HS-27A (cell line): ENCODE measurements around the gene SPAG16.
A peak's percentile ranks its signal among the peaks of the same experiment; 100 is the strongest.
"Not testable (repeated sequence)": the region's sequence is repeated elsewhere in the genome, so short reads cannot be mapped to it uniquely, and the experiment has no call there.

Experiments
- DNase-seq: peaks from one replicate; pipeline ENCODE4 v3.0.0-alpha.2; 2012; ENCODE audit warnings: low read depth, missing footprints

SPAG16 gene

DNA sequence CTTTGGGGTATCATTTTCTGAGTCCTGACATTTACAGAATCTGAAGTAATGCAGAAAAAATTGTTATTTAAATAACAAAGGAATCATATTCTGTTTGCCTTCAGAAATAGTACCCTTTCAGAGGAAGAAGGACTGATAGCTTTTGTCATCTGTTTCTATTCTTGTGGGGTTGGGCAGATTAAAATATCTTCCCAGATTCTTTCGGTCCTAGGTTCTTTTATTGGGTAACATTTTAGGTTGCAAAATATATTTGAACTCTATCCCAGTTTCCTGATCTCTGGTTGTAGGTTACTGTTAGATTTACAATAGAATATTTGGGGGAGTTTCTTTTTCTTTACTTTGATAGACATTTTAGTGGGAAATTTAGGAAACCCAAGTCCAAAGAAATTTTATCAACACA is 550.5 kb downstream of the SPAG16 start:
- no peak for DNase-seq

DNA sequence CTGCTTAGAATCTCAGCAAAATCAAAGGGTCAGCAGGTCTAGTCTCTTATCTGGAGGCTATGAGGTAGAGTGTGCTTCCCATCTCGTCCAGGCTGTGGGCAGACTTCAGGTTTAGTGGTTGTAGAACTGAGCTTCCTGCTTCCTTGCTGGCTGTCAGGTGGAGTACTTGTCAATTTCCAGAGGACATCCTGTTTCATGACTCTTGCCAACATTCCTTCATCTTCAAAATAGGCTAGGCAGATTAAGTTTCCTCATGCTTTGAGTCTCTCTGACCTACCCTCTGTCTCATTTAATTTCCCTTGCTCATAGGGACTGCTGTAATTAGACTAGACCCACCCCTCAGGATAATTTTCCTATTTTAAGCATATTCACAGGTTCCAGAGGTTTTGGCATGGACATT is 562.6 kb downstream of the SPAG16 start:
- no peak for DNase-seq

- DNase-seq, result no peak
Measured at GRCh38 chr2:213847316-213847715, 563.1 kb downstream of the SPAG16 start.

GRCh38 chr2:213848631-213849030 is 564.4 kb downstream of the SPAG16 start:
- no peak for DNase-seq

DNA sequence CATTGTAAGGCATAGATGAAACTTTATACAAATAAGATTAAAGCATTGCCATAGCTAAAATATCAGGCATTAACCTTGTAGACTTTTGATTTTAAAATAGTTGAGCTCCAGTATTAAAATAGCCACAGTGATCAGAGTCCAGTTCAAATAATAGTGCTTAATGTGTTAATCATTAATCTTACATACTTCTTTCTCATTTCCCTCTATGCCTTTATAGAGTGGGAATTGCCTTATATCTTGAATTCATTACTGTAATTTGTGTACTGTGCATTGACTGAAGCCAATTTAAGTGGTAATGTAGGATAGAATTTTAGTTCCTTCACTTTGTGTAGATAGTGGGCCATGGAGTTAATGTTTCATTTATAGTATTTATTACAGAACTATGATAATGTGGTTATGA is 577.4 kb downstream of the SPAG16 start:
- DNase-seq, result no peak

GRCh38 chr2:213862407-213863076 is 578.3 kb downstream of the SPAG16 start:
- DNase-seq, result no peak

DNA sequence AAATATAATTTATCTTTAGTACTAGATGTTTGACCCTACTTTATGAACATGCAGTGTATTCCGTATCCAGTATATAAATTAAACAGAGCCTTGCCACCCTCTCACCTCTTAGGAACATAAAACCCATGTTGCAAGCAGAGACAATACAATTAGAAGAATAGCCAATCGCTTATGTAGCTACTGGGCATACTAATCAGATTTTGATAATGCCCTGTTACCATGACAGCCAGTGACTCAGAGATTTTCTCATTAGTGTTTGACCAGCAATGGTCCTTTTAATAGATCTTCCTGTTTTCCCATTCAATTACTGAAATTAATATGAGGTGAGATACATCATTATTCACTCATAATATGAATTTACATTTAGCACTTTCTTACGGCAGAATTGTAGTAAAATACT is 579.3 kb downstream of the SPAG16 start:
- DNase-seq, result no peak

DNA sequence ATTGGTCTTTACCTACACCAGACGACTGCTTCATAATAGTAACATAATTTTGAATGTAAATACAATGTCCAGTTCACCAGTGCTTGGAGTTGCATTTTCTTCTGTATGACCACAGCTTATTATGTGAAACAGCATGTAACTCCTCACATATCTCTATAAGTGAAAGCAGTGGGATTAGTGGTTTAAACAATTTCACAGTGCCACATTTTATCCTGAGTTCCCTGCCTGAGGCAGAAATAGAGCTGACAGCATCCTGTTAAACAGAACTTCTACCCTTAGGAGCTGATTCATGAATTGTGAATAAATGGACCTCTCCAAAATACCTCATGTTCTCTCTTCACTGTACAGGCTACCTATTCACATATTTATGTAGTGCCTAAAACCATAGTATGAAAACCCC is 584.3 kb downstream of the SPAG16 start:
- no peak for DNase-seq

GRCh38 chr2:213885485-213885884 is 601.2 kb downstream of the SPAG16 start:
- DNase-seq, result no peak

DNA sequence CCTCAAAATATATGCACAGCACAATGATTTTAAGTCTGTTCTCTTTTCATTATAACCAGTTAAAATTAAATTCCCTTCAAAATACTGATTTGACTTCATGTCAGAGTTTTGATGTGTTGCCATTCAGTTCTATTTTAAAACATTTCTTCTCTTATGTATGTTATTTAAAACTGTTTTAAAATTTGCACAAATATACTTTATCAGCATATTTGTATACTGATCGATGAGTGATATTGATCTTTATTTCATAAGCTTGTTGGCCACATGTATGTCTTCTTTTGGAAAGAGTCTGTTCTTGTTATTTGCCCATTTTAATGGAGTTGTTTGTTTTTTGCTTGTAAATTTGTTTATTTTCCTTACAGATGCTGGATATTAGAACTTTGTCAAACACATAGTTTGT is 630.2 kb downstream of the SPAG16 start:
- DNase-seq, result no peak

GRCh38 chr2:213920014-213920413 is 635.8 kb downstream of the SPAG16 start:
- no peak for DNase-seq

DNA sequence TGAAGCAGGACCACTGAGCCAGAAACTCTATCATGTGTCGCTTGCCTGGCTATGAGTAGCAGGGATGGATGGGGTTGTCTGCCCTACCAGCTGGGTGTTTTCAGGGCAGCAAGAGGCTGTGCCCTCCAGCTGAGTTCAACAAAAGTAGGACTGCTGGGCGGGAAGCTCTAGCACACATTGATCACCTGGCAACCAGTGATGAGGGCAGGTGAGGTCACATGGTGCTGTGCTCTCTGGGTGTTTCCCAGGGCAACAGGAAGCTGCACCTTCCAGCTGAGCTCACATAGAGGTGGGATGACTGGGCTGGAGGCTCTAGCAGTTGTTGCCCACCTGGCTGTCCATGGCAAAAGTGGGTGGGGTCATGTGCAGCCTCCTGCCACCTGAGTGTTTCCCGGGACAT is 639.3 kb downstream of the SPAG16 start:
- no peak for DNase-seq

DNA sequence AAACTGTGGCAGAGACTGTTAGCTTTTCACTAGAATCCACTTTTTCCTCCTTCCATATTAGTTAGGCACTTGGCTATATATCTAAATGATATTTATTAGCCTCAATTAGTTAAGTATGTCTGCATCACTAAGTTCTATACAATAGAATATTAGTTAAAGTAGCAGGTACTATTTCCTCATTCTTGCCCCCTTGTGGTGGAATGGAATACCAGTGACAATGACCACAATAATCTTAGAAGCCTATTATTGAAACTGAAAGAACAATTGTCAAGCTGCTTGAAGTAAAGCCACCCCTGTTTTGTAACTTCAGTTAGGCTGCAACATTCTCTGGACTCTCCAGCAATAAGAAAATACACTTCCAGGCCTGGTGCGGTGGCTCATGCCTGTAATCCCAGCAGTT is 650.3 kb downstream of the SPAG16 start:
- DNase-seq, result no peak

DNA sequence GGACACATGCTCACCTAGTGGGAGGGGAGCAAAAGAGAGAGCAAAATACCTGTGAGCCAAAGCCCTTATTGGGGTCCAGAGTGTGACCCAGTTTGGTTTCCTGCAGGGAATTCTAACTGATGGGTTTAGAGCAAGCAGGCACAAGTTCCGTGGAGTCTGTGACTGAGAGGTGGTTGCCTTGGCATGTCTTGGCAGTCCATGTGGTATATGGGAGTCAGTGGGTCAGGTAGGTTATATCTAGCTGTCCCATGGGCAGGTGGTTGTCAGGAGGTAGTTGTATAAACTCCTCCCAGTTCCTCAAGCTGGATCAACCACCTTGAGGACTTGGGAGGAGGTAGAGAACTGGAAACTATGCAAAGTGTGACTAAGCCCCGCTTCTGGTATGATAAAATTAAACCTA is 673.8 kb downstream of the SPAG16 start:
- DNase-seq, result no peak

DNA sequence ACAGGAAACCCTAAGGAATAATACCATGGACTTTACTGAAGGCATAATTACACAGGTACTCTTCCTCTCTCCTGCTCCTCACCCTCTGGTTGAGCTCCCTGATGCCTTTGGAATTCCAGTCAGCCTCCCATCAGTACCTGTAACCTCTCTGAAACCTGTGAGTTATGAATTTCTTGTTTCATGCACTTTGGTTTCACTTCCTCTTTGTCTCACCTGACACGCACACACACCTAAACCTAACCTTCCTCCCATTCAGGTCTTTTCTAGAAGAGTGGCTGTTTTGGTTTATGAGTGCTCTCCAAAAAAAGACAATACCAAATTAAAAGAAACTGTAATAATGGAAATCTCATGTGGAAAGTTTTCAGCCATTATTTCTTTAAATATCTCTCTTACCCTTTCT is 675.3 kb downstream of the SPAG16 start:
- no peak for DNase-seq

- DNase-seq, result no peak
Measured at GRCh38 chr2:213971536-213971935, 687.3 kb downstream of the SPAG16 start.

- DNase-seq, result no peak
Measured at GRCh38 chr2:213980883-213981282, 696.6 kb downstream of the SPAG16 start.

DNA sequence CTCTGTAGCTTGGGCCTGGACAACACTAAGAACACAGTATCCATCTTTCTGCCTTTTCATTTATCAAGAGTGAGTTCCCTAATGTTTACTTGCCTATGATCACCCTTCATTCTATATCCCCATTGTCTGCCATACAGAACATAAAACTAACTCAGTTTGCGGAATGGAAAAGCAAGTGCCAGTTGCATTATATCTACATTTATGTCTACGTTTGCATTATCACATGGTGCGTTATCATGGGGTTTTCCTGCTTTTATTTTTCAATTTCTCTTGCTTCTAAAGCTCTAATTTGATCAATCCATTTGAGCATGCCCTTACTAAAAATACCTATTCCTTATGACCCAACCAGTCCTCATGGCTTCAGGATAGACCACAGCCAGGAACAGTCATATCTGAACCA is 704.9 kb downstream of the SPAG16 start:
- DNase-seq, result no peak

- DNase-seq, result no peak
Measured at GRCh38 chr2:213991453-213992108, 707.3 kb downstream of the SPAG16 start.

DNA sequence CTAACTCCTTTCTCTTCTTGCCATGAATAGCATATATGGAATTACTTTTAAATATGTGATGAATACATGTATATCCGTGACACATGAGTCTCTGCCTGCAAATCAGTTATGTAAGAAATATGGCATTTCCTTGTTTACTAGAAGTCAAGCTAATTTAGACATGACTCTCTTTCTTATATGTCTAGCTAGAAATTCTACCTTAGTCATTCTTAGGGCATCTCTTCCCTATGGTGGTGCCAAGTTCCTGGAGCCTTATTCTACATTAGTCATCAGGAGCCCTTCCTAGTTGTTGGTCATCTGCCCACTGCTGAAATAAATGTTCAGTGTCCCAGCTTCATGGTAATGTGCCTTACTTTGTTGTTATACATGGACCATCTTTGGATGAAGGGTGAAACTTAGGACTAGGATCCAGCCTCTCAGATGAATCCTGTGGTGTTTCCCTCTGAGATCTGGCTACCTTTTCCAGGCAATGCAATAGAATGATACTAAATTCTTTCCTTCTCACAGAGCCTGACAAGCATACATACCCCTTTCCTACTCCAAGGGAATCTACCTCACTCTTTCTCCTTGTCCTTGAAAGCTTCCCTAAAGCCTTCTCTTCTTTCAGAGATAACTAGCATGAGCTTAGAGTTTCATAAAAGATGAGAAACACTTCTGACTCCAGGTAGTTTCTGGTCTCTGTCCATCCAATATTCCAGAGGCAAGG is 711.3 kb downstream of the SPAG16 start:
- DNase-seq, result peak; percentile 64

DNA sequence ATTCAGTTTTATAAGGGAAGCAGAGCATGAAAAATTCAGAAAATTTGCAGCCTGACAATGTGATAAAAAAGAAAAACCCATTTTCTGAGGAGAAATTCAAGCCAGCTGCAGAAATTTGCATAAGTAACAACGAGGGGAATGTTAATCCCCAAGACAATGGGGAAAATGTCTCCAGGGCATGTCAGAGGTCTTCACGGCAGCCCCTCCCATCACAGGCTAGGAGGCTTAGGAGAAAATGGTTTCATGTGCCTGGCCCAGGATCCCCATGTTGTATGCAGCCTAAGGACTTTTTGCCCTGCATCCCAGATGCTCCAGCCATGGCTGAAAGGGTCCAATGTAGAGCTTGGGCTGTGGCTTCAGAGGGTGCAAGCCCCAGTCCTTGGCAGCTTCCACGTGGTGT is 714.7 kb downstream of the SPAG16 start:
- not testable (repeated sequence) for DNase-seq

- DNase-seq, result no peak
Measured at GRCh38 chr2:214004463-214004862, 720.2 kb downstream of the SPAG16 start.

DNA sequence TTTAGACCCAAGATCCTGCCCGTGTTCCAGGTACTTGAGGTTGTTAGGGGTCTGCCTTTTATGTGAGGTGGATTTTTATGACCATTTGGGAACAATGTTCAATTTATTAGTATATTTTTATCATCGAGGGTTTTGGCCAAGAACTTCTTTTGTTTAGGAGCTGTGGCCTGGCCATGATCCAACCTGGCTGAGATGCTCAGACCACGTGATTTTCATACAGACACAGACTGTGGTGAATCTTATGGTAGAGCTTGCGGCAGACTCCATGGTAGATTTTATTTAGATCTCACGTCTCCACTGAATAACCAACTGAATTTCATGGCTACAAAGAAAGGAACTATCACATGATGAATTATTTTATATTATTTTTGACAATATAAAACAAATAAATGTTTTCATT is 721.1 kb downstream of the SPAG16 start:
- no peak for DNase-seq
